Neural progenitor cell (in vitro differentiated cells): ENCODE data around the gene DAW1. TPM values are rescaled to one million over a fixed set of nuclear protein-coding genes. Genes with fewer than 3 reads are reported as not detected.

Experiments
- DNase-seq: peaks from one replicate; pipeline ENCODE4 v3.0.0-alpha.2; 2016; ENCODE audit warnings: low spot score
- H2AFZ ChIP-seq: fragments of 200-600 bp; sonication (generic); replicated peaks from 2 replicates; pipeline ENCODE4 v1.6.1; 2016; ENCODE audit warnings: antibody characterized with exemption
- H3F3A ChIP-seq: fragments of 200-600 bp; sonication (generic); 2 replicates; pipeline ENCODE4 v1.6.1; 2016; ENCODE audit warnings: antibody characterized with exemption, low read depth
- H3K27ac ChIP-seq: fragments of 200-600 bp; sonication (generic); 2 replicates; pipeline ENCODE4 v1.5.1; 2016; ENCODE audit warnings: mild to moderate bottlenecking
- H3K27me3 ChIP-seq: fragments of 200-600 bp; sonication (generic); 2 replicates; pipeline ENCODE4 v1.6.1; 2016; ENCODE audit warnings: mild to moderate bottlenecking, moderate library complexity
- H3K36me3 ChIP-seq: fragments of 200-600 bp; sonication (generic); 2 replicates; pipeline ENCODE4 v1.5.1; 2016
- H3K4me1 ChIP-seq: fragments of 200-600 bp; sonication (generic); 2 replicates; pipeline ENCODE4 v1.6.1; 2016; ENCODE audit warnings: mixed run types
- H3K4me2 ChIP-seq: fragments of 200-600 bp; sonication (generic); 2 replicates; pipeline ENCODE4 v1.6.1; 2016
- H3K4me3 ChIP-seq: fragments of 200-600 bp; sonication (generic); 2 replicates; pipeline ENCODE4 v1.5.1; 2016
- H3K79me2 ChIP-seq: fragments of 200-600 bp; sonication (generic); 2 replicates; pipeline ENCODE4 v1.6.1; 2016; ENCODE audit warnings: low read depth
- H3K9ac ChIP-seq: fragments of 200-600 bp; sonication (generic); 2 replicates; pipeline ENCODE4 v1.6.1; 2016
- H3K9me3 ChIP-seq: fragments of 200-600 bp; sonication (generic); 2 replicates; pipeline ENCODE4 v1.5.1; 2016; ENCODE audit warnings: low read depth
- H4K20me1 ChIP-seq: fragments of 200-600 bp; sonication (generic); 2 replicates; pipeline ENCODE4 v1.6.1; 2016; ENCODE audit warnings: low read depth
- H3K27ac Mint-ChIP-seq: 3 replicates; pipeline ENCODE4 v1.8.0; 2021; ENCODE audit warnings: mixed read lengths
- H3K27me3 Mint-ChIP-seq: 2 replicates; pipeline ENCODE4 v1.8.0; 2022; ENCODE audit warnings: low read depth, mild to moderate bottlenecking, inconsistent platforms, moderate library complexity, mixed read lengths; ENCODE audit not compliant: insufficient read depth
- H3K36me3 Mint-ChIP-seq: 3 replicates; pipeline ENCODE4 v1.8.0; 2021; ENCODE audit warnings: mixed read lengths
- H3K4me1 Mint-ChIP-seq: 3 replicates; pipeline ENCODE4 v1.8.0; 2021; ENCODE audit warnings: mixed read lengths
- H3K4me3 Mint-ChIP-seq: 3 replicates; pipeline ENCODE4 v1.8.0; 2021; ENCODE audit warnings: mild to moderate bottlenecking, moderate library complexity, mixed read lengths
- H3K9me3 Mint-ChIP-seq: 3 replicates; pipeline ENCODE4 v1.8.0; 2020; ENCODE audit warnings: mixed read lengths
- CTCF ChIP-seq: fragments of 200-600 bp; sonication (generic); IDR thresholded peaks from 2 replicates; pipeline ENCODE4 v1.5.1; 2017; ENCODE audit warnings: antibody characterized with exemption, mild to moderate bottlenecking
- EZH2 ChIP-seq: fragments of 200-600 bp; sonication (generic); IDR thresholded peaks from 2 replicates; pipeline ENCODE4 v1.6.1; 2017; ENCODE audit warnings: antibody characterized with exemption, mild to moderate bottlenecking, moderate library complexity
- EZH2phosphoT487 ChIP-seq: fragments of 200-600 bp; sonication (generic); IDR thresholded peaks from 2 replicates; pipeline ENCODE4 v1.6.1; 2017; ENCODE audit warnings: antibody characterized with exemption
- total RNA-seq: library from RNA; depleted of rRNA; stranded (reverse); fragments of >200 nt; gene quantifications from 2 replicates; pipeline ENCODE4 v1.2.3, GENCODE V29; 2015; ENCODE audit warnings: low replicate concordance

DAW1 gene
- total RNA-seq, 1 donor from 2014 or later: not detected

GRCh38 chr2:227824711-227825110, 46.7 kb upstream of the DAW1 start:
- no peak for DNase-seq
- H3K4me2 ChIP-seq: no peak overlapping the region
- TF ChIP-seq CTCF (no peak), EZH2 (no peak), EZH2phosphoT487 (no peak)
- Mint-ChIP-seq H3K27ac (no peak overlapping the region), H3K27me3 (peaks cover 6% of the 10 kb centered on the region), H3K4me1 (no peaks in the 10 kb centered on the region), H3K4me3 (no peak overlapping the region), H3K36me3 (no peaks in the 10 kb centered on the region), H3K9me3 (no peaks in the 10 kb centered on the region)
- H3K4me1 ChIP-seq: no peaks in the 10 kb centered on the region
- H2AFZ ChIP-seq: no peak overlapping the region
- H3K36me3 ChIP-seq: no peaks in the 10 kb centered on the region
- H3K27ac ChIP-seq: no peak overlapping the region
- no peaks in the 10 kb centered on the region for H3K79me2 ChIP-seq
- H3F3A ChIP-seq: no peaks in the 10 kb centered on the region
- H3K27me3 ChIP-seq: no peaks in the 10 kb centered on the region
- no peaks in the 10 kb centered on the region for H3K9me3 ChIP-seq
- H3K4me3 ChIP-seq: no peak overlapping the region
- no peak overlapping the region for H3K9ac ChIP-seq
- no peaks in the 10 kb centered on the region for H4K20me1 ChIP-seq

- Histone ChIP-seq H3K27ac (no peak overlapping the region), H4K20me1 (no peaks in the 10 kb centered on the region), H3K9me3 (no peaks in the 10 kb centered on the region), H3K36me3 (no peaks in the 10 kb centered on the region), H3F3A (no peaks in the 10 kb centered on the region), H3K4me1 (no peaks in the 10 kb centered on the region), H2AFZ (no peak overlapping the region), H3K4me3 (no peak overlapping the region), H3K79me2 (no peaks in the 10 kb centered on the region), H3K9ac (no peak overlapping the region), H3K4me2 (no peak overlapping the region), H3K27me3 (no peaks in the 10 kb centered on the region)
- no peaks in the 10 kb centered on the region for H3K4me1 Mint-ChIP-seq
- peaks cover 6% of the 10 kb centered on the region for H3K27me3 Mint-ChIP-seq
- no peak overlapping the region for H3K4me3 Mint-ChIP-seq
- DNase-seq: no peak
- no peaks in the 10 kb centered on the region for H3K9me3 Mint-ChIP-seq
- H3K36me3 Mint-ChIP-seq: no peaks in the 10 kb centered on the region
- H3K27ac Mint-ChIP-seq: no peak overlapping the region
- TF ChIP-seq EZH2phosphoT487 (no peak), CTCF (no peak), EZH2 (no peak)
Observed at GRCh38 chr2:227826019-227826521, 45.4 kb upstream of the DAW1 start.

GRCh38 chr2:227826563-227826962, 44.9 kb upstream of the DAW1 start:
- Histone ChIP-seq H2AFZ (no peak overlapping the region), H3K4me3 (no peak overlapping the region), H3K4me2 (no peak overlapping the region), H3K27ac (no peak overlapping the region), H3K27me3 (no peaks in the 10 kb centered on the region), H4K20me1 (no peaks in the 10 kb centered on the region), H3K36me3 (no peaks in the 10 kb centered on the region), H3K4me1 (no peaks in the 10 kb centered on the region), H3K9ac (no peak overlapping the region), H3F3A (no peaks in the 10 kb centered on the region), H3K79me2 (no peaks in the 10 kb centered on the region), H3K9me3 (no peaks in the 10 kb centered on the region)
- Mint-ChIP-seq H3K9me3 (no peaks in the 10 kb centered on the region), H3K27me3 (peaks cover 6% of the 10 kb centered on the region), H3K4me1 (no peaks in the 10 kb centered on the region), H3K36me3 (no peaks in the 10 kb centered on the region), H3K27ac (no peak overlapping the region), H3K4me3 (no peak overlapping the region)
- TF ChIP-seq CTCF: no peak
- TF ChIP-seq EZH2: no peak
- no peak for TF ChIP-seq EZH2phosphoT487
- no peak for DNase-seq
